Chondrocyte (in vitro differentiated cells): ENCODE data around the gene TRAPPC14. TPM values are rescaled to one million over a fixed set of nuclear protein-coding genes. Genes with fewer than 3 reads are reported as not detected.
A peak's percentile ranks its signal among the peaks of the same experiment; 100 is the strongest.

Experiments used
- DNase-seq: peaks from one replicate; pipeline ENCODE4 v3.0.0; 2021; ENCODE audit warnings: mixed read lengths, low spot score
- H3K27ac Mint-ChIP-seq: one replicate; pipeline ENCODE4 v1.8.0; 2021; ENCODE audit warnings: mild to moderate bottlenecking, moderate library complexity, mixed read lengths; ENCODE audit not compliant: unreplicated experiment
- H3K27me3 Mint-ChIP-seq: 2 replicates; pipeline ENCODE4 v1.8.0; 2021; ENCODE audit warnings: low read depth, mixed read lengths
- H3K36me3 Mint-ChIP-seq: 2 replicates; pipeline ENCODE4 v1.8.0; 2021; ENCODE audit warnings: low read depth, mixed read lengths
- H3K4me1 Mint-ChIP-seq: 2 replicates; pipeline ENCODE4 v1.8.0; 2021; ENCODE audit warnings: low read depth, mild to moderate bottlenecking, mixed read lengths
- H3K4me3 Mint-ChIP-seq: one replicate; pipeline ENCODE4 v1.8.0; 2021; ENCODE audit warnings: mild to moderate bottlenecking, moderate library complexity, mixed read lengths; ENCODE audit not compliant: unreplicated experiment
- H3K9me3 Mint-ChIP-seq: 2 replicates; pipeline ENCODE4 v1.8.0; 2021; ENCODE audit warnings: low read depth, mixed read lengths
- total RNA-seq: library from RNA; stranded (reverse); gene quantifications from 3 replicates; pipeline ENCODE4 v1.2.1, GENCODE V29; 2021
- TF ChIP-seq, protein P1 (sequence below): fragments of 200-600 bp; sonication (generic); IDR thresholded peaks from 2 replicates; pipeline ENCODE4 v1.5.0; 2021; ENCODE audit warnings: antibody characterized with exemption, mild to moderate bottlenecking, moderate library complexity

Gene TRAPPC14
- total RNA-seq, 1 donor from 2014 or later = 15.4 TPM

DNA sequence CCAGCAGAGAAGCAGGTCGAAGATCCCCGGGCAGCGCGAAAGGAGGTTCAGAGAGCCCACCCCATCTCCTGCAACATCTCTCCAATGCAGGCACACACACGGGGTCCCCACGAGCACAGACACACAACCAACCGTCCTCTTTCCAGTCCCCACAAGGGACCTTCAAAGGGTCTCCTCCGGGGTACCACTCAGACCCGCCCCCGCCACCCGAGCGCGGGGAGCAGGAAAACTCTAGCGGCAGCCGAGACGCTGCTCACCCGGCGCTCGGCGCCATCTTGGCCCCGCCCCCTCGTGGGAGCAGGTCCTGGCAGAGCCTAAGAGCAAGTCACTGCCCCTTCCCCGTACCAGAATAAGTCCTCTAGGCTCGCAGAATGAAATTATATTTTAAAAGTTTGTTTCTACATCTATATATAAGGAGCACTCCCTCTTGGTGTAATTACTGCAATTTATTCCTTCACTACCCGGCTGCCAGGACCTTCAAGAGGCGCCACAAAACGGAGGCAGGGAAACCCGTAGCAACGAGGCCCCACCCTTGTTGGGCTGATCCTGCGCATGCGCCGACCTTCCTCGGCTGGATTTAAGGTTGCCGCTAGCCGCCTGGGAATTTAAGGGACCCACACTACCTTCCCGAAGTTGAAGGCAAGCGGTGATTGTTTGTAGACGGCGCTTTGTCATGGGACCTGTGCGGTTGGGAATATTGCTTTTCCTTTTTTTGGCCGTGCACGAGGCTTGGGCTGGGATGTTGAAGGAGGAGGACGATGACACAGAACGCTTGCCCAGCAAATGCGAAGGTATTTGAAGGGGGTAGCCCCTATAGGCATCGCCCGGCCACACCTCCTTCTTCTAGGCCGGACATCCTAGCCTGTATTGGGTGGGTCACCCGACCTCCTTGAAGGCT is 39.2 kb downstream of the TRAPPC14 start, which contains the start of the genes CNPY4 and TAF6:
Gene CNPY4 (plus strand): TSS at position 563 of the 898 bp plus-strand sequence. CDS start 111 bp downstream, at position 674.
Gene TAF6 (minus strand): TSS at position 287 of the 898 bp plus-strand sequence. CDS start 5,149 bp downstream, outside the sequence.
- Mint-ChIP-seq H3K4me1 (peaks cover 21% of the 10 kb centered on the region), H3K27me3 (no peaks in the 10 kb centered on the region), H3K36me3 (peaks cover 2% of the 10 kb centered on the region), H3K4me3 (peak within 1 kb of the TSS; percentile 86), H3K27ac (peak within 1 kb of the TSS; percentile 96), H3K9me3 (no peaks in the 10 kb centered on the region)
- TF ChIP-seq, protein P1, sequence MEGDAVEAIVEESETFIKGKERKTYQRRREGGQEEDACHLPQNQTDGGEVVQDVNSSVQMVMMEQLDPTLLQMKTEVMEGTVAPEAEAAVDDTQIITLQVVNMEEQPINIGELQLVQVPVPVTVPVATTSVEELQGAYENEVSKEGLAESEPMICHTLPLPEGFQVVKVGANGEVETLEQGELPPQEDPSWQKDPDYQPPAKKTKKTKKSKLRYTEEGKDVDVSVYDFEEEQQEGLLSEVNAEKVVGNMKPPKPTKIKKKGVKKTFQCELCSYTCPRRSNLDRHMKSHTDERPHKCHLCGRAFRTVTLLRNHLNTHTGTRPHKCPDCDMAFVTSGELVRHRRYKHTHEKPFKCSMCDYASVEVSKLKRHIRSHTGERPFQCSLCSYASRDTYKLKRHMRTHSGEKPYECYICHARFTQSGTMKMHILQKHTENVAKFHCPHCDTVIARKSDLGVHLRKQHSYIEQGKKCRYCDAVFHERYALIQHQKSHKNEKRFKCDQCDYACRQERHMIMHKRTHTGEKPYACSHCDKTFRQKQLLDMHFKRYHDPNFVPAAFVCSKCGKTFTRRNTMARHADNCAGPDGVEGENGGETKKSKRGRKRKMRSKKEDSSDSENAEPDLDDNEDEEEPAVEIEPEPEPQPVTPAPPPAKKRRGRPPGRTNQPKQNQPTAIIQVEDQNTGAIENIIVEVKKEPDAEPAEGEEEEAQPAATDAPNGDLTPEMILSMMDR = peak; percentile 15
- no peak for DNase-seq

DNA sequence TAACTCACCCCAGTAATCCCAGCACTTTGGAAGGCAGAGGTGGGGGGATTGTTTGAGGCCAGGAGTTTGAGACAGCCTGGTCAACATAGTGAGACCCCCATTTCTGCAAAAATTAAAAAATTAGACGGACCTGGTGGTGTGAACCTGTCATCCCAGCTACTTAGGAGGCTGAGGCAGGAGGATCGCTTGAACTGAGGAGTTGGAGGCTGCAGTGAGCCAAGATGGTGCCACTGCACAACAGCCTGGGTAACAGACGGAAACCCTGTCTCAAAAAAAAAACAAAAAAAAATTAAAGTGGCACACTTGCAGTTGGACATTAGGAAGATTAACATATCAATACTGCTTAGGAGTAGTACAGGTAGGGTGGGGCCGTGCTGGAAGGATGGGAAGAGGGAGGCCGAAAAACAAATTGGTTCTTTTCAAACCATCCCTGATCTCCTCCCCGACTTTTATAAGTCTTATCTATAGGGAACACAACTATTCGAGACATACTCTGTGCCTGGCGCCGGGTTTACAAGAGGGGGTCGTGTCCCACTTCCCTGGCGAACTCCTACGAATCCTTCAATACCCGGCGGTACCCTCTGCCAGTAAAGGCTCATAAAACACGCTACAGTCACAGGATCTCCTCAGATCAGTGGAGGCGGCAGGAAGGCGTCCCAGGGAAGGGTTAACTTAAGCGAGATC is 40.0 kb downstream of the TRAPPC14 start:
- Mint-ChIP-seq H3K4me3 (peak overlapping the region; percentile 86), H3K4me1 (peaks cover 21% of the 10 kb centered on the region), H3K27ac (peak overlapping the region; percentile 96), H3K27me3 (no peaks in the 10 kb centered on the region), H3K36me3 (peaks cover 4% of the 10 kb centered on the region), H3K9me3 (no peaks in the 10 kb centered on the region)
- no peak for DNase-seq
- TF ChIP-seq, protein P1 = no peak

DNA sequence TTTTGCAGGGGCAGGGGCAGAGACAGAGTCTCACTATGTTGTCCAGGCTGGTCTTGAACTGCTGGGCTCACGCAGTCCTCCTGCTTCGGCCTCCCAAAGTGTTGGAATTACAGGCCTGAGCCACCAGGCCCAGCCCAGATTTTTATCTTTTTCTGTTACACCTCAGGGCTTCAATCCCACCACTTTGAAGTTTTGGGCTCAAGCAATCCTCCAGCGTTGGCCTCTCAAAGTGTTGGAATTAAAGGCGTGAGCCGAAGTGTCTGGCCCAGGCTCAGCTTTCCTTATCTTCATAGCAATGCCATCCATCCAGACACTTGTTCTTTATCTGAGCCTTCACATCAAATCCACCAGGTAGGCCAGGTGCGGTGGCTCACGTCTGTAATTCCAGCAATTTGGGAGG is 43.5 kb downstream of the TRAPPC14 start:
- TF ChIP-seq, protein P1 = no peak
- Mint-ChIP-seq H3K27ac (no peak overlapping the region), H3K4me1 (peaks cover 11% of the 10 kb centered on the region), H3K4me3 (no peak overlapping the region), H3K27me3 (no peaks in the 10 kb centered on the region), H3K36me3 (peaks cover 14% of the 10 kb centered on the region), H3K9me3 (no peaks in the 10 kb centered on the region)
- no peak for DNase-seq

DNA sequence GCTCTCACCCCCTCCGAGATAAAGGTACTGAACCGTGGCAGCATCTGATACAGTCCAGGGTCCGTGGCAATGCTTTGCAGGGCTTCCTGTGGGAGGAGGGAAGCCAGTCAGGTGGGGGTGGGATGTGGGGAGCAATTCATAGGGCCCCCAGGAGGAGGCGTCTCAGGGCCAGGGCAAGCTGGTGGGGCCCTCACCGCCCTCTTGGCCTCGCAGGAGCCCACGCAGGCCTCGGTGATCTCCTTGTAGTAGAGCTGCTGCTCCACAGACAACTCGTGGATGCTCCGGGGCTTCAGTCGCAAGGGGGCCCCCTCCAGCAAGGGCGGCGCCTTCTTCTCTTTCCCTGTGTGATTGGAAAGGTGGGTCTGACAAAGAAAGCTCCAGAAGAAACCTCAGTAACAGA is 46.6 kb downstream of the TRAPPC14 start:
- Mint-ChIP-seq H3K27me3 (no peaks in the 10 kb centered on the region), H3K36me3 (peaks cover 26% of the 10 kb centered on the region), H3K4me3 (no peak overlapping the region), H3K9me3 (no peaks in the 10 kb centered on the region), H3K27ac (no peak overlapping the region), H3K4me1 (no peaks in the 10 kb centered on the region)
- TF ChIP-seq, protein P1 = no peak
- no peak for DNase-seq

DNA sequence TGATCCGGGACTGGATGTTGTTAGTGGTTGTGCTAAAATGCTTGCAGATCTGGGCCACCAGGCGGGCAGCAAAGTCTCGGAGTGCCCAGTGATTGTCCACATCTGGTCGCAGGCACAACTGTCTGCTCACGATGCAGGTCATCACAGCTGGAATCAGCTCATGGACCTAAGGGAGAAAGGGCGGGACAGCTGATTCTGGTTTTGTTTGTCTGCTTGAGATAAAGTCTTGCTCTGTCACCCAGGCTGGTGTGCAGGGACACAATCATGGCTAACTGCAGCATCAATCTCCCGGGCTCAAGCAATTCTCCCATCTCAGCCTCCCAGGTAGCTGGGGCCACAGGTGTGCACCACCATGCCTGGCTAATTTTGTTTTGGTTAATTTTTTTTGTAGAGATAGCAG is 47.4 kb downstream of the TRAPPC14 start:
- Mint-ChIP-seq H3K36me3 (peaks cover 29% of the 10 kb centered on the region), H3K27ac (no peak overlapping the region), H3K4me1 (no peaks in the 10 kb centered on the region), H3K9me3 (no peaks in the 10 kb centered on the region), H3K27me3 (no peaks in the 10 kb centered on the region), H3K4me3 (no peak overlapping the region)
- TF ChIP-seq, protein P1 = no peak
- DNase-seq = no peak
